ENCODE data around the gene SIGLEC1.

GRCh38 chr20:3720626-3721025, 8.2 kb upstream of the SIGLEC1 start:
- no peak for TF ChIP-seq POLR2A (IDR thresholded peaks at IDR 0.05)
- no peak for TF ChIP-seq CTCF (IDR thresholded peaks at IDR 0.05)
